Stimulated activated naive CD4-positive, alpha-beta T cell treated with Interleukin-2 at 50 U/mL for 16 hours (primary cell): ENCODE measurements around the gene PGAM2.
"Not testable (repeated sequence)": the region's sequence is repeated elsewhere in the genome, so short reads cannot be mapped to it uniquely, and the experiment has no call there.

Source experiments
- DNase-seq: peaks from one replicate; lab custom pipeline; 2025; lab: John Stamatoyannopoulos, UW

PGAM2 gene

GRCh38 chr7:44022796-44023467 is 42.4 kb downstream of the PGAM2 start:
- not testable (repeated sequence) for DNase-seq

GRCh38 chr7:44022069-44022468 is 43.3 kb downstream of the PGAM2 start:
- not testable (repeated sequence) for DNase-seq

DNA sequence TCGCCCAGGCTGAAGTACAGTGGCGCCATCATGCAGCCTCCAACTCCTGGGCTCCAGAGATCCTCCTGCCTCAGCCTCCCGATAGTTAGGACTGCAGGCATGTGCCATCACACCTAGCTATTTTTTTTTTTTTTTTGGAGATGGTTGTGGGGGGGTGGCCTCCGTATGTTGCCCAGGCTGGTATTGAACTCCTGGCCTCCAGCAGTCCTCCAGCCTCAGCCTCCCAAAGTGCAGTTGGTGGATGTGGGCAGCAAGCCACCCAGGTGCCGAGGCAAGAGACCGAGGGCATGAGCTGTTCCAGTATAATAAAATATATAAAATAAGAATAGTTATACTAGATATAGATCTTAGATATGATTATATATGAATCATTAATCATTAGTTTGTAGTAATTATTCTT is 45.5 kb downstream of the PGAM2 start:
- not testable (repeated sequence) for DNase-seq

- DNase-seq, result peak; percentile 99
These were observed 46.2 kb downstream of the PGAM2 start for GRCh38 chr7:44018857-44019807.

DNA sequence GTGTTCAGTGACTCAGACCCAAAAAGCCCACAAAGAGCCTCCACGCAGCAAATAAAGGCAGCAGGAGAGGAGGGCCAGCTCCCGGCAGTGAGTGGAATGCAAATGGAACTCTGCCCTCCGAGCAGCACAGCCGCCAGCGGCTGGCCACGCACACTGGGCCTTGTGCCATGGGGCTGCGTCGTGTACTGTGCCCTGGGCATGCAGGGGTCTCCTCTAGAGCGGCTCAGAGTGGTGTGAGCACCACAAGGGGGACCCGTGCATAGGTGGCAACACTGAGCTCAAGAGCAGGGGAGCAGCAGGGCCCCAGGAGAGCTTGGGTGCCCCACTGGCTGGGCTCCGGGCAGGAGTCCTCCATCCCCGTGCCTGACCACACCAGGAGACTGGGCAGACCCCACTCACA is 50.3 kb downstream of the PGAM2 start:
- not testable (repeated sequence) for DNase-seq
